Urinary bladder (tissue), 4 donors: ENCODE results near the gene ATP5PO. TPM values are rescaled to one million over a fixed set of nuclear protein-coding genes. Genes with fewer than 3 reads are reported as not detected.

Experiments used
- DNase-seq: peaks from one replicate; pipeline ENCODE4 v3.0.0-alpha.2; 2015; ENCODE audit errors: extremely low spot score
- H3K27ac ChIP-seq: one replicate; pipeline ENCODE4 v1.5.1; 2013; ENCODE audit warnings: low read depth, mild to moderate bottlenecking, moderate library complexity
- H3K36me3 ChIP-seq: one replicate; pipeline ENCODE4 v1.6.1; 2013; ENCODE audit warnings: mild to moderate bottlenecking, moderate library complexity; ENCODE audit not compliant: insufficient read depth
- H3K4me1 ChIP-seq: one replicate; pipeline ENCODE4 v1.6.1; 2013; ENCODE audit warnings: mild to moderate bottlenecking, moderate library complexity; ENCODE audit not compliant: insufficient read depth
- H3K4me3 ChIP-seq: one replicate; pipeline ENCODE4 v1.5.1; 2013; ENCODE audit warnings: low read depth, low read length
- WGBS: extraction: QIAGEN DNeasy Blood & Tissue Kit; methylation state at CpG from one replicate; pipeline ENCODE4 v1.1.7; 2013; 5-methylcytosine and 5-hydroxymethylcytosine counted together
- polyA plus RNA-seq: library from polyadenylated mRNA; stranded (reverse); fragments of 200-250 nt; gene quantifications from one replicate; pipeline ENCODE4 v1.2.3, GENCODE V29; 2013
- total RNA-seq: library from RNA; depleted of rRNA; stranded (reverse); fragments of >200 nt; gene quantifications from one replicate; pipeline ENCODE4 v1.2.3, GENCODE V29; 2014
- donor health status: healthy with polysubstance abuse.
- donor health status: healthy.

Gene ATP5PO, protein sequence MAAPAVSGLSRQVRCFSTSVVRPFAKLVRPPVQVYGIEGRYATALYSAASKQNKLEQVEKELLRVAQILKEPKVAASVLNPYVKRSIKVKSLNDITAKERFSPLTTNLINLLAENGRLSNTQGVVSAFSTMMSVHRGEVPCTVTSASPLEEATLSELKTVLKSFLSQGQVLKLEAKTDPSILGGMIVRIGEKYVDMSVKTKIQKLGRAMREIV
- total RNA-seq (106 TPM), polyA plus RNA-seq (283 TPM)

DNA sequence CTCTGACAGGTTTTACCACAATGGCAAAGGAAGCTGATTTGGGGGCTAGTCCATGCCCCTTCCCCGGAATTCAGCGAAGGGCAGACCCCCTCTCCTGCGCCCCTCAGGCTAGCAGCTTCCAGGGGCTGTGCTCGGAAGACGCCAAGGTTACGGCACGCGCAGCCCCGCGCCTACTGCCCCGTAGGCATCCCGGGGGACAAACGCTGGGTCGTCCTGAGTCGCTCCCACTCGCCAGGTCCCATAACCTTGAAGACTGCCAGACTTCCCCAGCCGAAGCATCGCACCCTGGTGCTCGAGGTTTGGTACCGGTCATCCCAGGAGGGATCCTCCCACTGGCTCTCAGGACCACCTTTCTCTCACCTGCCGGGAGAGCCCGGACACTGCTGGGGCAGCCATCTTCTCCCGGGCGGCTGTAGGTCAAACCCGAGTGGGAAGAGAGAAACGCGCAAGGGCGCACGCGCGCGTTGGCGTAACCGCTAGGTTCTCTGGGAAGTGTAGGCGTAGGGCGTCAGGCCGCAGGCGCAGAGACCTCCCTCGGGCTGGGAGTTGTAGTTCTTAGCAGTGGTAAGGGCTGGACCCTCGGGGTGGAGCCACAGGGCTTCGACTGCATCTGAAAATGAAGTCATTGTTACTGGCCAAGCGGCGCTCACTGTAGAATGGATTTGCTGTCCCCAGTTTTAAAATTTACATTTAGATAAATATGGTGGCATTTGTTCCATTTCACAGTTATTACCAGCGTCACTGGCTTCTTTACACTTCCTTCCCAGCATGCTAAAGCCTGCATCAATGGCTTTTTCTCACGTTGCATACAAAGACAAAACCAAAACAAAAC lies at the start of gene ATP5PO:
ATP5PO (minus strand) TSS at position 437 of the 832 bp plus-strand sequence; CDS start at position 396, 41 bp downstream.
- Histone ChIP-seq H3K27ac (peak within 1 kb of the TSS; percentile 81), H3K4me1 (no peaks in the 10 kb centered on the region), H3K36me3 (no peaks in the 10 kb centered on the region), H3K4me3 (peak within 1 kb of the TSS; percentile 97)
- WGBS, result under 1% methylated on average over 45 of the region's 45 CpGs
- peak; percentile 95 for DNase-seq

DNA sequence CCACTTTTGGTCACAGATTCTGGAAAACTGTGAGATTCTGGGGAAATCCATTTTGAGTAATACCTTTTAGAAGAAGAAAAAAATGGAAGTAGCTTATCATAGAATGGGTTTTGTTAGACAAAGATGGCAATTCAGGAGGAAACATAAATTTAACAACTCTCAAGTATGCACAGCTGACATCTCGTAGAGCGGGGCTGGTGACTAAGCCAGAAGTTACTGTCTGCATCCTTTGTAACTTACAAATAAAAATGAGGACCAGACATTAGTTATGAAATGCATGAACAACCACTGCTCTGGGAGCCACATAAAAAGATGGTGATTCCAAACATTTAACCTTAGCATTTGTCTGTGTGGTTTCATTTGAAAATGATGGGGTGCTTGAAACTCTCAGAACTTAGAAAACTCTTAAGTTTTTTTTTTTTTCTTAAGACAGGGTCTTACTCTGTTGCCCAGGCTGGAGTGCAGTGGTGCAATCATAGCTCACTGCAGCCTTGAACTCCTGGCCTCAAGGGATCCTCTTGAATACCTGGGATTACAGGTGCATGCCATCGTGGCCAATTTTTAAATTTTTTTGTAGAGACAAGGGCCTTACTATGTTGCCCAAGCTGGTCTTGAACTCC lies 49.2 kb upstream of the ATP5PO start:
- 90% methylated on average over 3 of the region's 3 CpGs for WGBS
- no peak for DNase-seq
- H3K27ac ChIP-seq, result no peak overlapping the region
- no peaks in the 10 kb centered on the region for H3K4me1 ChIP-seq
- no peaks in the 10 kb centered on the region for H3K36me3 ChIP-seq
- no peak overlapping the region for H3K4me3 ChIP-seq

DNA sequence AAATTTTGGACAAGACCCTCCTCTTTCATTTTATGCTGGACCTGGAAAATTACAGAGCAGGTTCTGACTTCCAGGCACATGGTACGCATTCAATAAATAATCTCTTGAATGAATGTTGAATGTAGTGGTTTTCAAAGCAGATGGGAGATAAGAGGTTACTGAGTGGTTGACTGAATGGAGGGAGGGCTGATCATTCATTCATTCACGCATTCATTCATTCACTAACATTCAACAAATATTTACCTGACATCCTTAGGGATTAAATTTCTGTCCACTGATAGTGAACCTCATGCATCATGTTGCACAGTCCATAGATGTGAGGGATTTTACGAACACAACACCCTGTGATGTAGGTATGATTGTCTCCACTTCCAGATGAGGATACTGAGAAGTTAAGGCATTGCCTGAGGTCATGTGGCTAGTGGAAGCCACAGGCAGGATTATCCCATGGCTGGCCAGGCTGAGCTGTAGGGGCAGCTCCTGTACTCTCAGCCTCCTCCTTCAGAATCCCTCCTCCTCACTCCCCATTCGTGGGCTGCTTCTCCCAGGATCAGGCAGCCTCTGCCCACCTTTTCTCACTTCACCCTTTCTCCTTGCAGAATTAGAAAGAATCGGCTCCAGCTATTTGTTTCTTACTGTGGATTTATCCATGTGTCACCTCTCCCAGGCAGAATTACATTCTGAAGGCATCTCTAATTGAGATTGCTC lies 48.4 kb upstream of the ATP5PO start:
- no peak for DNase-seq
- Histone ChIP-seq H3K27ac (no peak overlapping the region), H3K36me3 (no peaks in the 10 kb centered on the region), H3K4me3 (no peak overlapping the region), H3K4me1 (no peaks in the 10 kb centered on the region)
- WGBS, result 76% methylated on average over 5 of the region's 5 CpGs

- WGBS, result 95% methylated on average over 6 of the region's 6 CpGs
- H3K4me1 ChIP-seq, result no peaks in the 10 kb centered on the region
- no peak overlapping the region for H3K4me3 ChIP-seq
- H3K27ac ChIP-seq, result no peak overlapping the region
- H3K36me3 ChIP-seq, result no peaks in the 10 kb centered on the region
- no peak for DNase-seq
These were observed 46.7 kb upstream of the ATP5PO start for GRCh38 chr21:33962290-33962689.

DNA sequence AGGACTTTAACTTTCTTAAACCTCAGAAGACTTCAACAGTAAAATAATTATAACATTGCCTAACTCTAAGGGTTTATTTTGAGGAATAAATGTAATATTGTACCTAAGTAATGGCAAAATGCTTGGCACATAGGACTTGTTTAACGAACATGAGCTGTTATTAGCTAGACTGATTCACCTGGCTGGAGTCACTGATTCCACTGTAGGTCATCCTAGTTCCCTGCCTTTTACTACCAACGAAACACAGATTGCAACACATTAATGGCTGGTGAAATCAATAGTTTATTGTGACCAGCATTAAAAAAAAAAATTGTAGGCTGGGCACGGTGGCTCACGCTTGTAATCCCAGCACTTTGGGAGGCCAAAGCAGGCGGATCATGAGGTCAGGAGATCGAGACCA lies 45.5 kb upstream of the ATP5PO start:
- DNase-seq, result no peak

DNA sequence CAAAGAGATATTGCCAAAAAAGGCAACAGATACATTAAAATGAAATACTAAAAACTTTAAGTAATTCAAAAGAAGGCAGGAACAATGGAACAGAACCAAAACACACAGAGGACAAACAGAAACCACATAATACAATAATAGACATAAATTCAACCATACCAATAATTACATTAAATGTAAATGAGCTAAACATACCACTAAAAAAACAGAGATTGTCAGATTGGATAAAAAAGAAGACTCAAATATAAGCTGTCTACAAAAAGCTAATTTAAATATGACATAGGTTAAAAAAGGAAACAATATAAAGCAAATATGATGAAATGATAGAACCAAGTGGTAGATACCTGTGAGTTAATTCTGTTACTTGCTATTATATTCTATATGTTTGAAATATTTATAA lies 44.1 kb upstream of the ATP5PO start:
- H3K4me3 ChIP-seq, result no peak overlapping the region
- no peak for DNase-seq
- no peaks in the 10 kb centered on the region for H3K36me3 ChIP-seq
- no peak overlapping the region for H3K27ac ChIP-seq
- no peaks in the 10 kb centered on the region for H3K4me1 ChIP-seq

More for the DNA sequence above, 45.5 kb upstream of the ATP5PO start:
- no peaks in the 10 kb centered on the region for H3K36me3 ChIP-seq
- H3K4me3 ChIP-seq, result no peak overlapping the region
- H3K27ac ChIP-seq, result no peak overlapping the region
- H3K4me1 ChIP-seq, result no peaks in the 10 kb centered on the region
- WGBS, result 75% methylated on average over 6 of the region's 6 CpGs

- H3K4me3 ChIP-seq, result no peak overlapping the region
- H3K4me1 ChIP-seq, result no peaks in the 10 kb centered on the region
- 95% methylated on average over 2 of the region's 2 CpGs for WGBS
- no peak for DNase-seq
- no peaks in the 10 kb centered on the region for H3K36me3 ChIP-seq
- H3K27ac ChIP-seq, result no peak overlapping the region
These were observed 38.8 kb upstream of the ATP5PO start for GRCh38 chr21:33954395-33954794.

- WGBS, result 72% methylated on average over 8 of the region's 8 CpGs
- Histone ChIP-seq H3K36me3 (no peaks in the 10 kb centered on the region), H3K4me3 (no peak overlapping the region), H3K4me1 (peaks cover 3% of the 10 kb centered on the region), H3K27ac (no peak overlapping the region)
- no peak for DNase-seq
These were observed 35.9 kb upstream of the ATP5PO start for GRCh38 chr21:33951276-33952178.

- Histone ChIP-seq H3K27ac (no peak overlapping the region), H3K4me1 (peaks cover 3% of the 10 kb centered on the region), H3K36me3 (no peaks in the 10 kb centered on the region), H3K4me3 (no peak overlapping the region)
- no peak for DNase-seq
- 83% methylated on average over 10 of the region's 10 CpGs for whole genome bisulfite sequencing
These were observed 35.0 kb upstream of the ATP5PO start for GRCh38 chr21:33950431-33951079.

DNA sequence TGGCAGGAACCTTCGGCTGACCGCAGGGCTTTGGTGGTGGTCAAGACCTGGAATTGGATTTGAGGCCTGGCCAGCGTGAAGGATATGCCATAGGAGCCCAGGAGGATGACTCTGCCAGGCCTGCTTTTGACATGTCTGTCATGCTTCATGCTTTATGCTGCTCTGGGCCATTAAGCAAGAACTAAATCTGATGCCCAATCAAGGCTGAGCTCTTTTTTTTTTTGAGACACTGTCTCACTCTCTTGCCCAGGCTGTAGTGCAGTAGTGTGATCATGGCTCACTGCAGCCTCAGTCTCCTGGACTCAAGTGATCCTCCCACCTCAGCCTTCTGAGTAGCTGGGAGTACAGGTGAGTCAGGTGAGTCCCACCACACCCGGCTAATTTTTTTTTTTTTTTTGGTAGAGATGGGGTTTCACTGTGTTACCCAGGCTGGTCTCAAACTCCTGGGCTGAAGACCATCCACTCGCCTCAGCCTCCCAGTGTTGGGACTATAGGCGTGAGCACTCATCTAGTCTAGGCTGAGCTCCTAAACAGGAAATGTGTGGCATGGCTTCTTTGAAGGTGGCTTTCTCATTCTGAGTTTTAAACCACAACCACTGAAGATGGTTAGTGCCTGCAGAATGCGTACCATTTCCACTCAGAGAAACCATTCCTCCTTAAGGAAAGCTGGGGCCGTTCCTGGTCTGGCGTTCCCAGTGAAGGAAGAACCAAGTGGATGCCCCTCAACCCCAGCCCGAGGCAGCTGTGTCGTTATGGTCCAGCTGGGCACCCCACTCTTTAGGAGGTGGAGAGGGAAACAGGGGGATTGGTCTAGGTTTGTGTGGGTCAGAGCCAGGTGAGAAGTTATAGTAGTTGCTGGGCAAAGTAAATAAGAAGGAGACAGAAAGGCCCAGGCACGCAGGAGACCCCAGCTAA lies 34.2 kb upstream of the ATP5PO start:
- Histone ChIP-seq H3K36me3 (no peaks in the 10 kb centered on the region), H3K4me1 (peaks cover 3% of the 10 kb centered on the region), H3K27ac (peak overlapping the region; percentile 75), H3K4me3 (no peak overlapping the region)
- 92% methylated on average over 12 of the region's 12 CpGs for WGBS
- DNase-seq, result no peak

DNA sequence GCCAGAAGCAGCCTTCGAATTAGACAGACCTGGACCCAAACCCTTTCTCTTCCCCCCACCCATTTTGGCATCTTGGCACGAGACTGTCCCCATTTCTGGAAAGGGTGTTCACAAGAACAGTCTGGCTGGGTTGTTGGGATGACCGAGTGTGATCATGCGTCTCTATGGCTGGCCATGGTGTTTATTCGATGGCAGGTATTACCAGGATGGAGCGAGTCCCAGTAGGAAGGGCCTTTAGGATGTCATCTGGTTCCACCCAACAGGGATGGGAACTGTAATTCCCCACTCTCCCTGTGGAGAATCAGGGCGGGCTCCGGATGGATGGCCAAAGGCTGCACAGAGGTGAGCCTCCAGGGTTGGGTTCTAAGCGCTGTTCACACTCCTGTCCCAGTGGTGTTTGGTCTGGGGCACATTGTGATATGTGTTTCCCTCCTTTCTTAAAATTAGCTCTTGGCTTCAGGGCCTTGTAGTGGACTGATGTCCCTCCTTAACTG lies 33.4 kb upstream of the ATP5PO start:
- H3K4me1 ChIP-seq, result peaks cover 3% of the 10 kb centered on the region
- H3K27ac ChIP-seq, result peak overlapping the region; percentile 75
- WGBS, result 89% methylated on average over 9 of the region's 9 CpGs
- H3K4me3 ChIP-seq, result no peak overlapping the region
- DNase-seq, result no peak
- H3K36me3 ChIP-seq, result no peaks in the 10 kb centered on the region
